Transverse colon (tissue), 3 donors: ENCODE measurements around the gene DPM2.

ENCODE experiments used
- EP300 ChIP-seq: sonication (generic); formaldehyde crosslinking; IDR thresholded peaks from one replicate; pipeline ENCODE4 v1.6.1; 2017; ENCODE audit warnings: antibody characterized with exemption, low read depth
- POLR2A ChIP-seq: fragments of 450-650 bp; IDR thresholded peaks from one replicate; pipeline ENCODE4 v1.6.1; 2016; ENCODE audit warnings: antibody characterized with exemption, mild to moderate bottlenecking, moderate library complexity
- TF ChIP-seq, protein P1 (sequence below), 5 experiments: fragments of 200-600 bp in 3 of 5; fragments of 450-650 bp in 2 of 5; sonication (generic) in 3 of 5; IDR thresholded peaks; 1 replicate in 2 of 5; 2 replicates in 3 of 5; pipeline ENCODE4 v1.5.1; 2016 to 2017; ENCODE audit warnings: antibody characterized with exemption in 5 of 5, inconsistent platforms in 3 of 5, mild to moderate bottlenecking in 2 of 5, moderate library complexity in 1 of 5

DNA sequence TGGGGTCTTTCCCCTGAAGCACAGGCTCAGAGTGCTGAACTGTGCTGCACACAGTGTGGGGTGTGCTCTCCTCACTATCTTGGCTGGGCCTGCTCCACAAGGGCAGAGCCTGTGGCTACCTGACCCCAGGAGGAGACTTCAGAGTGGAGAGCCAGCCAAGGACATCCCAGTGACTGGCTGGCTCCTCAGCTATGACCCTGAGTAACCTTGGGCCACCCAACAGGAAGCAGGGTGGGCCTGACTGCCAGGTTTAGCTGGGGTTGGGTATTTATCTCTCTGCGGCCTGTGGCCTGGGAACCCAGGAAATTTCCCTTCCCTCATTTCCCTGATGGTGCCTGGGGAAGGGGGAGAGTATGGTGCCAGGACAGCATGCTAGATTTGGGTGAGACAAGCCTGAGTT is 45.3 kb upstream of the DPM2 start:
- TF ChIP-seq, protein P1, sequence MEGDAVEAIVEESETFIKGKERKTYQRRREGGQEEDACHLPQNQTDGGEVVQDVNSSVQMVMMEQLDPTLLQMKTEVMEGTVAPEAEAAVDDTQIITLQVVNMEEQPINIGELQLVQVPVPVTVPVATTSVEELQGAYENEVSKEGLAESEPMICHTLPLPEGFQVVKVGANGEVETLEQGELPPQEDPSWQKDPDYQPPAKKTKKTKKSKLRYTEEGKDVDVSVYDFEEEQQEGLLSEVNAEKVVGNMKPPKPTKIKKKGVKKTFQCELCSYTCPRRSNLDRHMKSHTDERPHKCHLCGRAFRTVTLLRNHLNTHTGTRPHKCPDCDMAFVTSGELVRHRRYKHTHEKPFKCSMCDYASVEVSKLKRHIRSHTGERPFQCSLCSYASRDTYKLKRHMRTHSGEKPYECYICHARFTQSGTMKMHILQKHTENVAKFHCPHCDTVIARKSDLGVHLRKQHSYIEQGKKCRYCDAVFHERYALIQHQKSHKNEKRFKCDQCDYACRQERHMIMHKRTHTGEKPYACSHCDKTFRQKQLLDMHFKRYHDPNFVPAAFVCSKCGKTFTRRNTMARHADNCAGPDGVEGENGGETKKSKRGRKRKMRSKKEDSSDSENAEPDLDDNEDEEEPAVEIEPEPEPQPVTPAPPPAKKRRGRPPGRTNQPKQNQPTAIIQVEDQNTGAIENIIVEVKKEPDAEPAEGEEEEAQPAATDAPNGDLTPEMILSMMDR (IDR thresholded peaks at IDR 0.05) = no peak
- no peak for TF ChIP-seq EP300
- no peak for TF ChIP-seq POLR2A
